H4 (cell line): ENCODE data around the gene GPBP1. TPM values are rescaled to one million over a fixed set of nuclear protein-coding genes. Genes with fewer than 3 reads are reported as not detected.
"Not testable (repeated sequence)": the region's sequence is repeated elsewhere in the genome, so short reads cannot be mapped to it uniquely, and the experiment has no call there.

Experiments used
- DNase-seq: peaks from one replicate; pipeline ENCODE4 v3.0.0-alpha.2; 2015; ENCODE audit warnings: low spot score
- total RNA-seq: library from RNA; depleted of rRNA; stranded (reverse); fragments of >200 nt; shearing (Covaris generic); gene quantifications from 2 replicates; pipeline ENCODE4 v1.2.3, GENCODE V29; 2014

GPBP1 gene
- total RNA-seq, 1 experiment from 2014 or later = 39.4 TPM

GRCh38 chr5:57276353-57276752 lies 102.5 kb downstream of the GPBP1 start:
- DNase-seq = no peak

- no peak for DNase-seq
These were observed 103.2 kb downstream of the GPBP1 start for GRCh38 chr5:57277085-57277484.

GRCh38 chr5:57280853-57281252 lies 107.0 kb downstream of the GPBP1 start:
- DNase-seq = no peak

- DNase-seq = not testable (repeated sequence)
These were observed 111.2 kb downstream of the GPBP1 start for GRCh38 chr5:57285084-57285483.

- DNase-seq = no peak
These were observed 118.0 kb downstream of the GPBP1 start for GRCh38 chr5:57291894-57292293.

- no peak for DNase-seq
These were observed 118.5 kb downstream of the GPBP1 start for GRCh38 chr5:57292336-57292735.

- DNase-seq = peak; percentile 75
These were observed 124.6 kb downstream of the GPBP1 start for GRCh38 chr5:57298295-57298984.

GRCh38 chr5:57298985-57299491 lies 125.2 kb downstream of the GPBP1 start:
- peak; percentile 80 for DNase-seq

GRCh38 chr5:57299986-57300385 lies 126.1 kb downstream of the GPBP1 start:
- no peak for DNase-seq

GRCh38 chr5:57302164-57302563 lies 128.3 kb downstream of the GPBP1 start:
- peak; percentile 79 for DNase-seq

- peak; percentile 19 for DNase-seq
These were observed 128.8 kb downstream of the GPBP1 start for GRCh38 chr5:57302643-57303042.

- DNase-seq = no peak
These were observed 130.1 kb downstream of the GPBP1 start for GRCh38 chr5:57303985-57304384.

GRCh38 chr5:57304931-57305330 lies 131.1 kb downstream of the GPBP1 start:
- DNase-seq = no peak

- no peak for DNase-seq
These were observed 132.5 kb downstream of the GPBP1 start for GRCh38 chr5:57306359-57306758.

GRCh38 chr5:57307516-57307915 lies 133.7 kb downstream of the GPBP1 start:
- no peak for DNase-seq

GRCh38 chr5:57309022-57309421 lies 135.2 kb downstream of the GPBP1 start:
- not testable (repeated sequence) for DNase-seq

GRCh38 chr5:57311251-57311650 lies 137.4 kb downstream of the GPBP1 start:
- no peak for DNase-seq

- no peak for DNase-seq
These were observed 138.3 kb downstream of the GPBP1 start for GRCh38 chr5:57311921-57312735.

- DNase-seq = no peak
These were observed 139.9 kb downstream of the GPBP1 start for GRCh38 chr5:57313716-57314115.
